ENCODE results near the gene ZNF792. TPM values are rescaled to one million over a fixed set of nuclear protein-coding genes. Genes with fewer than 3 reads are reported as not detected.

Gene ZNF792
- polyA plus RNA-seq, 2 of the 4 experiments (the other 2 are of a cell fraction), result 2.0 to 3.7 TPM

DNA sequence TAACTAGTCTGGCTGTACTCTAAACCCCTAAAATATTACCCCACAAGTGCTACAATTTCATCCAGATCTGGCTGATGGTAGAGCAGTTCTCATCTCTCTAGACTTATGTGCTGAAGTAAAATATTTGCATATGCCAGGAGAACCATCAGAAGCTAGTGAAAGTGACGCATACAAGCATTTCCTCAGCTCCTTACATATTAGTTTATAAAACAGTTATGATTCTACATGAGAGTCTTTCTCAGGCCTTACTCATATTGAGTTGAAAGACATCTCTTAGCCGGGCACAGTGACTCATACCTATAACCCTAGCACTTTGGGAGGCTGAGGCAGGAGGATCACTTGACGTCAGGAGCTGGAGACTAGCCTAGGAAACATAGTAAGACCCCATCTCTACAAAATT, 53.3 kb downstream of the ZNF792 start:
- no peak overlapping the region for H3K4me2 ChIP-seq
- DNase-seq (ENCODE audit: low read depth in 1 of 2, low spot score in 1 of 2), result no peak
- peak; percentile 70 for FAIRE-seq
- H3K27ac ChIP-seq, result no peak overlapping the region
- H3K4me1 ChIP-seq, result no peaks in the 10 kb centered on the region
- CTCF ChIA-PET, result no interaction called here
- no peak for ATAC-seq
- no peak for TF ChIP-seq NR3C1 (IDR thresholded peaks at IDR 0.05)
- TF ChIP-seq, protein P1, sequence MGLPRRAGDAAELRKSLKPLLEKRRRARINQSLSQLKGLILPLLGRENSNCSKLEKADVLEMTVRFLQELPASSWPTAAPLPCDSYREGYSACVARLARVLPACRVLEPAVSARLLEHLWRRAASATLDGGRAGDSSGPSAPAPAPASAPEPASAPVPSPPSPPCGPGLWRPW (IDR thresholded peaks at IDR 0.05), result no peak
- no peak for TF ChIP-seq RARB (CRISPR knock-in tag; IDR thresholded peaks at IDR 0.05)
- no peak for TF ChIP-seq CEBPB (IDR thresholded peaks at IDR 0.05)
- no peak for TF ChIP-seq NPAS2 (CRISPR knock-in tag; IDR thresholded peaks at IDR 0.05; ENCODE audit: borderline replicate concordance)
- no peak for TF ChIP-seq MAFK (IDR thresholded peaks at IDR 0.05; ENCODE audit: partially characterized antibody)
- no peak for TF ChIP-seq EHMT2 (IDR thresholded peaks at IDR 0.05; ENCODE audit: low read depth)
- no peak for TF ChIP-seq POLR2AphosphoS2 (conservative IDR thresholded peaks at IDR 0.05; ENCODE audit: low read length)
- TF ChIP-seq JUNB (IDR thresholded peaks at IDR 0.05), result no peak
- H3K9me3 ChIP-seq, result peaks cover 55% of the 10 kb centered on the region
- POLR2A ChIA-PET, result no interaction called here
- H3K4me3 ChIP-seq, result no peak overlapping the region
- 34% methylated on average over 3 of the region's 3 CpGs for WGBS (ENCODE audit: missing lambda C conversion rate)

Other genes starting within 250 kb of the ZNF792 start
- gene ZNF181, start 230.0 kb downstream of the ZNF792 start, polyA plus RNA-seq (2011; rRNA removed), result 19.3 and 24.6 TPM in 2 replicates
- 13.6 to 17.0 TPM (median 14.2 TPM) in 3 replicates for gene ZNF181, start 230.0 kb downstream of the ZNF792 start, polyA plus RNA-seq (2017; fragmentation: RNase III; extraction: RNeasy Plus Mini Kit Qiagen cat#74134 plus additional on column Dnase treatment)
- 3.5 and 3.9 TPM in 2 replicates for gene ZNF599, start 191.0 kb downstream of the ZNF792 start, polyA plus RNA-seq (2011; rRNA removed)
- gene ZNF599, start 191.0 kb downstream of the ZNF792 start, polyA plus RNA-seq (2017; fragmentation: RNase III; extraction: RNeasy Plus Mini Kit Qiagen cat#74134 plus additional on column Dnase treatment), result 2.6 to 2.8 TPM (median 2.8 TPM) in 3 replicates
- 9.4 and 11.2 TPM in 2 replicates for gene ZNF30, start 37.3 kb downstream of the ZNF792 start, polyA plus RNA-seq (2011; rRNA removed)
- gene ZNF30, start 37.3 kb downstream of the ZNF792 start, polyA plus RNA-seq (2017; fragmentation: RNase III; extraction: RNeasy Plus Mini Kit Qiagen cat#74134 plus additional on column Dnase treatment), result 5.1 to 5.7 TPM (median 5.4 TPM) in 3 replicates
- gene GRAMD1A, start 36.1 kb upstream of the ZNF792 start, polyA plus RNA-seq (2011; rRNA removed), result 184 and 221 TPM in 2 replicates
- 104 to 131 TPM (median 128 TPM) in 3 replicates for gene GRAMD1A, start 36.1 kb upstream of the ZNF792 start, polyA plus RNA-seq (2017; fragmentation: RNase III; extraction: RNeasy Plus Mini Kit Qiagen cat#74134 plus additional on column Dnase treatment)
- 11.0 and 12.8 TPM in 2 replicates for gene SCN1B, start 66.2 kb upstream of the ZNF792 start, polyA plus RNA-seq (2011; rRNA removed)
- 10.3 to 11.4 TPM (median 11.3 TPM) in 3 replicates for gene SCN1B, start 66.2 kb upstream of the ZNF792 start, polyA plus RNA-seq (2017; fragmentation: RNase III; extraction: RNeasy Plus Mini Kit Qiagen cat#74134 plus additional on column Dnase treatment)
- 0.08 and 0.09 TPM in 2 replicates for gene HPN, start 77.5 kb upstream of the ZNF792 start, polyA plus RNA-seq (2011; rRNA removed)
- 0.04 to 0.12 TPM (median 0.06 TPM) in 3 replicates for gene HPN, start 77.5 kb upstream of the ZNF792 start, polyA plus RNA-seq (2017; fragmentation: RNase III; extraction: RNeasy Plus Mini Kit Qiagen cat#74134 plus additional on column Dnase treatment)
- gene FXYD3, start 151.6 kb upstream of the ZNF792 start, polyA plus RNA-seq (2011; rRNA removed), result 0.32 and 0.46 TPM in 2 replicates
- 0.16 TPM in 1 of 3 replicates, not detected in the others for gene FXYD3, start 151.6 kb upstream of the ZNF792 start, polyA plus RNA-seq (2017; fragmentation: RNase III; extraction: RNeasy Plus Mini Kit Qiagen cat#74134 plus additional on column Dnase treatment)
- gene LGI4, start 170.8 kb upstream of the ZNF792 start, polyA plus RNA-seq (2011; rRNA removed), result 0.06 and 0.13 TPM in 2 replicates
- gene LGI4, start 170.8 kb upstream of the ZNF792 start, polyA plus RNA-seq (2017; fragmentation: RNase III; extraction: RNeasy Plus Mini Kit Qiagen cat#74134 plus additional on column Dnase treatment), result 0.09 to 0.16 TPM (median 0.12 TPM) in 3 replicates
- gene FXYD1, start 174.6 kb upstream of the ZNF792 start, polyA plus RNA-seq (2011; rRNA removed), result not detected in 2 replicates
- gene FXYD1, start 174.6 kb upstream of the ZNF792 start, polyA plus RNA-seq (2017; fragmentation: RNase III; extraction: RNeasy Plus Mini Kit Qiagen cat#74134 plus additional on column Dnase treatment), result not detected in 3 replicates
- gene FXYD7, start 179.0 kb upstream of the ZNF792 start, polyA plus RNA-seq (2011; rRNA removed), result not detected in 2 replicates
- 0.15 TPM in 1 of 3 replicates, not detected in the others for gene FXYD7, start 179.0 kb upstream of the ZNF792 start, polyA plus RNA-seq (2017; fragmentation: RNase III; extraction: RNeasy Plus Mini Kit Qiagen cat#74134 plus additional on column Dnase treatment)
- 70.8 and 77.3 TPM in 2 replicates for gene FXYD5, start 190.5 kb upstream of the ZNF792 start, polyA plus RNA-seq (2011; rRNA removed)
- gene FXYD5, start 190.5 kb upstream of the ZNF792 start, polyA plus RNA-seq (2017; fragmentation: RNase III; extraction: RNeasy Plus Mini Kit Qiagen cat#74134 plus additional on column Dnase treatment), result 106 to 116 TPM (median 113 TPM) in 3 replicates